Globus pallidus (tissue), 1 donor: ENCODE measurements around the gene GTF3C1.

Source experiments
- DNase-seq: peaks from one replicate; pipeline ENCODE4 v3.0.0-alpha.2; 2015; ENCODE audit warnings: low spot score

GTF3C1 gene

DNA sequence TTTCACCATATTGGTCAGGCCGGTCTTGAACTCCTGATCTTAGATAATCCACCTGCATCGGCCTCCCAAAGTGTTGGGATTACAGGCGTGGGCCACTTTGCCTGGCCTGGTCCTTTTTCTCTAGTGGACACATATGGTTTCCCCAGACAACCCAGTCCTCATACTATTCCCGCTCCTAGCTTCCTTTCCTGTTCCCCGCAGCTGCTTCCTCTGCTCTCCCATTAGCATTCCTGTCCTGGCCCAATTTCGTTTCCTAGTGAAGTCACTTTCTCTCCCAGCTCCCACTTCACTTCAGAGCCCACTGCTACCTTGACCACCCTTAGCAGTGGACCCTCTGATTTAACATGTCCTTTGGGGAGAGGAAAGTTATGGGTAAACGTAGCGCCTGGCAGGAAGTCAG lies 11.5 kb upstream of the GTF3C1 start:
- no peak for DNase-seq

- no peak for DNase-seq
Observed at GRCh38 chr16:27558932-27559331, 9.2 kb upstream of the GTF3C1 start.

DNA sequence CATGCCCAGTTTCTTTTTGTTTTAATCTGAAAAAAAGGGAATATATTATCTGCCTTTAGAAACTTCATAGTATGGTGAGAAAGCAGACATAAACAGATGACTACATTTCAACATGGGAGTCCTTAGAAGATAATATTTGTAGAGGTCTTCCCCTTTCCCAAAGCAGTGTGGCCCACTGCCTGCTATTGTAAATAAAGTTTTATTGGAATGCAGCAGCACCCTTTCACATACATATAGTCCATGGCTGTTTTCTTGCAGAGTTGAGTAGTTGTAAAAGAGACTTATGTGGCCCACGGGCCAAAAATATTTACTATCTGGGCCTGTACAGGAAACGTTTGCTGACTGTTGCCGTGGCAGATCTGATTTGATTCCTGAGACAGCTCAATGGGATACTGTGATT lies 8.7 kb upstream of the GTF3C1 start:
- DNase-seq: no peak

- DNase-seq: no peak
Observed at GRCh38 chr16:27556471-27556870, 6.8 kb upstream of the GTF3C1 start.

GRCh38 chr16:27551036-27551435 lies 1.3 kb upstream of the GTF3C1 start:
- no peak for DNase-seq

- DNase-seq: no peak
Observed at GRCh38 chr16:27550582-27550920, 838 bp upstream of the GTF3C1 start.

DNA sequence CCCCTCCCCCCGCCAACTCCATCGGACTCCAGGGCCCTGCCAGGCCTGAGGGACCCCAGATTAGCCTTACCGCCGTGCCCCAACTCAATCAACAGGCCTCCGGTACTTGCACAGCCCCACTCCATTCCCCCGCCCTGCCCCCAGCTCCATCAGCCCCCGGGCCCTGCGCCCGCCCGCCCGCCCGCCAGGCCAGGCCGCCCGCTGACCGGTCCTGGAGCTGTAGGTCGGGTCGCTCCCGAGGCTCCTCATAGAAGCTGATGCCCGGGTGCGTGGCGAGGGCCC lies 308 bp downstream of the GTF3C1 start:
- DNase-seq: no peak

DNA sequence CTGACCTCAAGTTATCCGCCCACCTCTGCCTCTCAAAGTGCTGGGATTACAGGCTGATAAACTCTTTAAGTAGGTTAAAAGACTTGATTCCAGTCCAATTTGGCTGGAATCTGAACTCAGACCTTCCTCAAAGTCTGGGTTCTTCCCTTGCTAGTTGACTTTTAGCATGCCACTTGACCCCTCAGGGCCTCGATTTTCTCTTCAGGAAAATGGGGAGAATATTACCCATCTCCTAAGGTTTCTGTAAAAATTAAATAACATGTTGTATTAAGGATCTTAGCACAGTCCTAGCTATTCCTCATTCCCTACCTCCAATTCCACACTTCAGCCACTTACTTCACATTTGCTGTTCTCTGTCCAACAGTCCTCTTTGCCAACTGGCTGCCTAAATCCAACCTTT lies 1.9 kb downstream of the GTF3C1 start:
- DNase-seq: no peak

DNA sequence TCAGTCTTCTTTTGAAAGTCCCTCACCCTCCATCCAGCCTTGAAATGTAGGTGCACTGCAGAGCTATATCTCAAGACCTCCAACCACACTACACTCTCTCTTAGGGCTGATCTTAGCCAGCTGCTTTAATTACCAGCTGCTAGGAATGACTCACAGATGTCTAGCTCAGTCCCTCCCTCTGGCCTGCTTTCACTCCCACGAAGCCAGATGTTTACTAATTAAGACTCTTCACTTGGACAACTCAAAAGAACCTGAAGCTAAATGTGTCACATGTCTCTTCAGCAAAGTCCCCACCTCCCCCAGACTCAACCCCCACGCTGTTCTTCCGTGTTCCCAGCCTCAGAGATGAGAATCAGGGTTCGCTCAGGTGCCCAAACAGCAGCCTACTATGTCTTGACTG lies 2.6 kb downstream of the GTF3C1 start:
- DNase-seq: no peak

DNA sequence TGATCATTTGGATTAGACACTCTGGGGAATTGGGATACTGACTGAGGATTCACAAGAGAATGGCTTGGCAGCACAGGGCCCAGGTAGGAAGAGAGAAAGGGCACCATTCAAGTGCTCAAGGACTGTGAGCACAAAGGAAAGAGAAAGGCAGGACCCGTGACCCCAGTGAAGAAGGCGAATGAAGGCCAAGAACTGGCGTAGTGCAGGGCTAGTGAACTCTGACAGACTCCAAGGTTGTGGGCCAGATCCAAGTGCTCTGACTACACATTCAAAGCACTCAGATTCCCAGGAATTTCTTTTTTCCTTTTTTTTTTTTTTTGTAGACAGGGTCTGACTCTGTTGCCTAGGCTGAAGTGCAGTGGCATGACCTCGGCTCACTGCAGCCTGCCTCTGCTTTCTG lies 5.0 kb downstream of the GTF3C1 start:
- DNase-seq: no peak

- DNase-seq: no peak
Observed at GRCh38 chr16:27543801-27544200, 5.9 kb downstream of the GTF3C1 start.

DNA sequence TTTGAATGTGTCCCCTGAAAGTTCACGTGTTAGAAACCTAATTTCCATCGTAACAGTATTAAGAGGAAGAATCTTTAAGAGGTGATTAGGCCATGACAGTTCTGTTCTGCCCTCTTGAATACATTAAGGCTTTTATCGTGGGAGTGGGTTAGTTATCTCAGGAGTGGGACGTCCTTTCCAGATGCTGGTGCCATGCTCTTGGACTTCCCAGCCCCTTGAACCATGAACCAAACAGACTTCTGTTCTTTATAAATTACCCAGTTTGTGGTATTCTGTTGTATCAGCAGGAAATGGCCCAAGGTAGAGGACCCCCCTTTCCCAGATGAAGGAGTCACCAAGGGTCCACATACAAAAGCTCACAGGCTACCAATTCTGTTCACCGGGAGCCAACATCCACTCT lies 10.1 kb downstream of the GTF3C1 start:
- no peak for DNase-seq

DNA sequence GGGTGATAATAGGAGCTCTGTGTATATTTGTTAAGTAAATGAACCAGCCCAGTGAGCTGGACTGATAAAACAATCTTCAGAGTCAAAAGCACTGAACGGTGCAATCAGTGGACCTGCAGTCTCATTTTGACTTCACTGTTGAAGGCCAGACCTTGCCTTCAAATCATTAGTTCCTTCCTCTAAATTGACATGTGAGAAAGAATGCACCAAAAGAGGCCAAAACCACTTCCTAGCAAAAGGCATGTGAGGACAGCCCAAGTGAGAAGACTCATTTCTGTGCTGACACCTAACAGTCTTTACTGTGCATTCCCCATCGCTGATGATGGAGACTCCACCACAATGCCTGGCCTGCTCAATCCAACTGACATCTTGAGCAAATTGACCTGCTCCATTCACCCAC lies 10.6 kb downstream of the GTF3C1 start:
- no peak for DNase-seq

DNA sequence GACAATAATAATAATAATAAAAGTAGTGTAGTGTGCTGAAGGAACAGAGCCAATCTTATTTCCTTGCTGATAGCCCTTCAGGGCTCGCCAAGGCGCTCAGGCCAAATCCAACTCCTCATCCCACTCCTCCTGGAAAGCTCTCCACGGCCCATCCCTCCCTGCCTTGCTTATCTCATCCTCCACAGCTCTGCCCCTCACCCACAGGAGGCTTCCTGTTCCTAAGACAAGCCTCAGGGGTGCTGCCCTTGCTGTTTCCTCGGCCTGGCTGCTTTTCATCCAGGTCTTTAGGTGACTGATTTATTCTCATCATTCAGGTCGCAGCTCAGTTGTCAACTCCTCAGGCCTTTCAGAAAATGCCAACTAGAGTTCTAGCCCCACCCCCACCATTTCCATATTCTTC lies 11.2 kb downstream of the GTF3C1 start:
- no peak for DNase-seq

DNA sequence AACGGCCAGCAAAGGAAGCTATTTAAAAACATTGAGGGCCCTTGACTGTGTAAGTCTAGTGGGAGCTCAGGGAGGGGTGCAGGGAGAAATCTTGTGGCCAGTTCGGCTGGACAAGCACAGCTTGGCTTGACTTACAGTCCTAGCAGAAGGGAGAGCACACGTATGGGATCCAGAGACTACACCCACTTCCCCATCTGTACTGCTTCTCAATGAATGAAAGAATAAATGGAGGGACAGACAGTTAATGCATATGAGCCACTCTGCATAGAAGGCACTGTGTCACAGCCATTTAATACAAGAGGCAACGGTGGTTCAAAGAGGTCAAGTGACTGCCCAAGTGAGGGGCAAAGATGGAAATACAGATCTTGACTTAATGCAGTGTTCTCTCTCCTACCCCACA lies 15.5 kb downstream of the GTF3C1 start:
- no peak for DNase-seq

DNA sequence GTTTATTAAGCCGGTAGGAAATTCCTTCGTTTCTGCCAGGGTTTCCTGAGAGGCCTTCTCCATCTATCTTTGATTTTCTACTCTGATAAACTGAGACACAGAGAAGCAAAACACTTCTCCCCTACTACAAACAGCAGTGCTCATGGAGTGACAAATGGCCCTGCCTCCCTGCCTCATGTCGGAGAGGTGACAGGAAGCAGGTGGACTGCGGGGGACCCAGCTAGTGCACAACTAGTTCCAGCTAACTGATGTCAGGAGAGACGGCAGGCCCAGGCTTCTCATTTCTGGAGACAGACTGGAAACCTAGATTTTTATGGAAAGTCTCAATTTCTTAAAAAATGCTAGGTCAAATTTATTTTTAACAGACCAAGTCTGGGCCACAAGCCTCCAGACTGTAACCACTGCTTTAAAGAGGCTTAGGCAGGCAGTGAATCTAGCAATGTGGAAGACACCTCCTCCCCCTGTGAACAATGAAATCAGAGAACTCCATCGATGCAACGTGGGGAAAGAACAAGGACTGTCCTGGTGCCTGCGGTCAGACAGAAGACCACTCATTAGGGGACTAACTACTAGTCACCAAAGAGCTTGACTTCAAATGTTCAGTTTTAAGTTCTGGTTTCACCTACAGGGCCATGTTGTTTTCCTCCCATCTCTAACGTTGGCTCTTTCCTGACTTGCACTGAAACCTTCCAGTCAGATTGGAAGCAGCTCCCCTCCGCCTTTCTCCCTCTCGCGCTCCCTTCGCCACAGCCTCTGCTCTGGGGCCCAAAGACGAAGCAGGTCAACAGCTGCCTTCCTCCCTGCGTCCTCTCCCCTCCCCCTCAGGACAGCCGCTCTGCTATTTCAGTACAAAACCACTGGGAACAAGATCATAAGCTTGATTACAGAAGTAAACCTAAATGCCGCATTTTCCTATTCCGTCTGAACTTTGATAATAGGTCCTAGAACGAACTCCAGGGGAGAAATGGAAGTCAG lies 17.6 kb downstream of the GTF3C1 start:
- DNase-seq: no peak

DNA sequence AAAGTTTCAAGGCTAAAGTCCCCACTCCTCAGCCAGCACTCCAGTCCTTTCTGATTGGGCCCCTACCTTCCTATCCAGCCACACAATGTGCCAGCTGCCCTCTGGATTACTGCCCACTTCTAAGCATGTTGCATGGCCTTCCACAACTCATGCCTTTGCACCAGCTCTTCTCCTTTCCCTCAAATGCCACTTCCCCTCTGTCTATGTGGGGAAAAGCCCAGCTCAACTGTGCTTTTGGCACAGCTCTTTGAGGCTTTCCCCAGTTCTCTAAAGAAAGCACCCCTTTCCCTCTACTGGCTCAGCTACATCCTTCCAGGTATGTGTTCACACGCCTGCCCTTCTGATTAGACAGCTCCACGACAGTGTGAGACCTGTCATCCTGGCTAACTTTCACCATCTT lies 18.5 kb downstream of the GTF3C1 start:
- DNase-seq: no peak

DNA sequence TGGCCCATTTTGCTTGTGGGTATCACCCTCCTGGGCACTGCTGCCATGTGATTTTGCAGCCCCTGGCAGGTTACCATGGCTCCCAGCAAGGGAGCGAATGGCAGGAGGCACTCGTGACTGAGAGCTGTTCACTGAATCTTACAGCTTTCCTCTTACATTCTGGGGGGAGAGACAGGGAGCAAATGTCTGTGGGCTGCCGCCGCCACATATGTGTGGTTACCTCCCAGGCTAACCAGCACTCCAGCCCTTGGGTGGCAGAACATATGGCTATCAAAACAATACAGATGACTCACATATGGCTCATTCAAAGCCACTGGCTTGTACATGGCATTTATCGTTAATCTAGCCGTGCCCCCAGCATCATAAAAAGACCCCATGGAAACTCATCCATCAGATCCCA lies 19.8 kb downstream of the GTF3C1 start:
- DNase-seq: no peak

DNA sequence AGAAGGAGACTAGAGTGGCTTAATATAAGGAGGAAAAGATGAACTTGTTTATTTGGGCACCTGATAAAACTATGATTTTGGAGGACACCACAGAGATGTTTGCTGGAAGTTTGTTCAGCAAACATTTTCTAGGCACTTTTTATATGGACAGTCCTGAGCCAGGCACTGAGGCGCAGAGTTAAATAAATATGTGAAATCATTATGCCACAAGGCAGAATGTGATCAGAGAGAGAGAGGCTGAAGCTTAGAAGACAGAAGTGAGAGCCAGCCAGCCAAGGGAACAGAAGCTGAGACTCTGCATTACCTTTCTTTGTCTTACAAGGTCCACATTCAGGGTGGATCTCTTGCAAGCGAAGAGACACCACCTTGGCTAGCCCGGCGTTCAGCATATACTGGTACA lies 21.4 kb downstream of the GTF3C1 start:
- no peak for DNase-seq

GRCh38 chr16:27526180-27526579 lies 23.5 kb downstream of the GTF3C1 start:
- no peak for DNase-seq

GRCh38 chr16:27522173-27522707 lies 27.5 kb downstream of the GTF3C1 start:
- no peak for DNase-seq

DNA sequence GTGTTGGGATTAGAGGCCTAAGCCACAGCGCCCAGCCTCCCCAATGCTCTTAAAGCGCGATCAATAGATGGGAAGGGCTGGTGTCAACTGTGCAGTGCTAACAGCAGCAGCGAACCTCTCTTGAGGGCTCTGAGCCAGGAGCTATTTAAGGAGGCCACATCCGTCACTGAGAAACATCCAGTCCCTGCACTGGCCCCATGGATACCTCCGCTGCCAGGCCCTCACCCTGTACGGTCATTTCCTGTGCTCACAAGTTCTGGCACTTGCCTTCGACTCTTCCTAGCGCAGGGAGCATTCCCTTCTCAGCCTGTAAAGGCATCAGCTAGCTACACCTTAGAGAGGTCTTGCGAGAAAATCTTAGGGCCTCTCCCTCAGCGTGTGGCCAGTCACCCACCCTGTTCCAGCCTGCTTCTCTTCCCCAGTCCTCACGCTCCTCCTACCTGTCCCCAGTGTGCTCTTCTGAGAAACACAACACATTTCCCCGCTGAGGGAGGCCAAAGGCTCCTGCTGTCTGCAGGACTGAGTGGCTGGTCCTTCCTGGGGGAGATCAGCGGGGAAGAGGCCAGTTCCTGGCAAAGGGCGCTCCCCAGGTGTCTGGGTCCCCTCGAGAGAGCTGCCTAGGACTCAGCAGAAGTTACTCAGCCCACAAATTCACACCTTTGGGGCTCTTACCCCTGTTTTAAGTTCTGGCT lies 28.6 kb downstream of the GTF3C1 start:
- DNase-seq: no peak

DNA sequence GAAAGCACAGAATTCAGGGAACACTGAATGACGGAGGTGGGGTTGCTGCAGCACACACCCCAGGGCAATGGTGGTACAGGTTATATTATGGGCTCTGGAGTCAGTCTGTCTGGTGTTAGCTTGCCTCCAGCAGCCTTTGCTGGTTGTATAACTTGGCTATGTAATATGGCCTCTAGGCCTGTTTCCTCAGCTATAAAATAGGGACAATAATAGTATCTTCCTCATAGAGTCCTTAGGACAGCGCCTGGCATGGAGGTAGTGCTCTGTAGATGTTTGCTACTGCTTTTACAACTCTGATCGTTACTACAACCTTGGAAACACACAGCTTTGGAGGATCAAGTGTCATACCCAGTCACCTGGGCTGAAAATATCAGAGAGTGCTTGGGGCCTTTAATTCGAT lies 31.5 kb downstream of the GTF3C1 start:
- no peak for DNase-seq

GRCh38 chr16:27517664-27518063 lies 32.0 kb downstream of the GTF3C1 start:
- no peak for DNase-seq
